Measurements from ENCODE around the gene DIP2A. TPM values are rescaled to one million over a fixed set of nuclear protein-coding genes. Genes with fewer than 3 reads are reported as not detected.

DIP2A gene
- total RNA-seq, 1 donor from 2014 or later, result 20.9 TPM

DNA sequence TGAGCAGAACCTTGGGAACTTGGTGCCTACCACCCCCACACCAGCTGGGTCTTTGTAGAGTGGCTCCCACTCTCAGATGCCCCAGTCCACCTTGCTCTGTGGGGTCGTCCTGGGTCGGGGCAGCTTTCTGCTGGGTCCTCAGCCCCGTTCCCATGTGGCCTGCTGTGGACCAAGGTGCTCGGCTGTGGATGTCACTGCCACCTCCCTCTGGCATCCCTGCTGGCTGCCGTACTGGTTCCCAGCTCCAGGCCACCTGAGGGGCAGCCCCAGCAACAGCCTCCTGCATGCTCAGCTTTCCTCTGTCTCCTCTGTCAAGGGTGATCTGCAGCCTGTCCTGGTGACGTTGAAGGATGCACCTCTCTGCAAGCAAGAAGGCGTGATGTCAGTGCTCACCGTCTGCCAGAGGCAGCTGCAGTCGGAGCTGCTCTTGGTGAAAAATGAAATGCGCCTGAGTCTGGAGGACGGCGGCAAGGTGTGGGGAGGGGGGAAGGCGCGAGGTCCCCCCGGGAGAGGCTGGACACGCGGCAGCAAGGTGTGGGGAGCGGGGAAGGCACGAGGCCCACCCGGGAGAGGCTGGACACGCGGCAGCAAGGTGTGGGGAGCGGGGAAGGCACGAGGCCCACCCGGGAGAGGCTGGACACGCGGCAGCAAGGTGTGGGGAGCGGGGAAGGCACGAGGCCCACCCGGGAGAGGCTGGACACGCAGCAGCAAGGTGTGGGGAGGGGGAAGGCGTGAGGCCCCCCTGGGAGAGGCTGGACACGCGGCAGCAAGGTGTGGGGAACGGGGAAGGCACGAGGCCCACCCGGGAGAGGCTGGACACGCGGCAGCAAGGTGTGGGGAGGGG is 45.9 kb upstream of the DIP2A start:
- no peak overlapping the region for H3K4me3 ChIP-seq (ENCODE audit: low read depth, low read length)
- no peak for DNase-seq (ENCODE audit: low read depth)
- TF ChIP-seq, protein P1, sequence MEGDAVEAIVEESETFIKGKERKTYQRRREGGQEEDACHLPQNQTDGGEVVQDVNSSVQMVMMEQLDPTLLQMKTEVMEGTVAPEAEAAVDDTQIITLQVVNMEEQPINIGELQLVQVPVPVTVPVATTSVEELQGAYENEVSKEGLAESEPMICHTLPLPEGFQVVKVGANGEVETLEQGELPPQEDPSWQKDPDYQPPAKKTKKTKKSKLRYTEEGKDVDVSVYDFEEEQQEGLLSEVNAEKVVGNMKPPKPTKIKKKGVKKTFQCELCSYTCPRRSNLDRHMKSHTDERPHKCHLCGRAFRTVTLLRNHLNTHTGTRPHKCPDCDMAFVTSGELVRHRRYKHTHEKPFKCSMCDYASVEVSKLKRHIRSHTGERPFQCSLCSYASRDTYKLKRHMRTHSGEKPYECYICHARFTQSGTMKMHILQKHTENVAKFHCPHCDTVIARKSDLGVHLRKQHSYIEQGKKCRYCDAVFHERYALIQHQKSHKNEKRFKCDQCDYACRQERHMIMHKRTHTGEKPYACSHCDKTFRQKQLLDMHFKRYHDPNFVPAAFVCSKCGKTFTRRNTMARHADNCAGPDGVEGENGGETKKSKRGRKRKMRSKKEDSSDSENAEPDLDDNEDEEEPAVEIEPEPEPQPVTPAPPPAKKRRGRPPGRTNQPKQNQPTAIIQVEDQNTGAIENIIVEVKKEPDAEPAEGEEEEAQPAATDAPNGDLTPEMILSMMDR (conservative IDR thresholded peaks at IDR 0.05; ENCODE audit: low read depth, low read length), result no peak

DNA sequence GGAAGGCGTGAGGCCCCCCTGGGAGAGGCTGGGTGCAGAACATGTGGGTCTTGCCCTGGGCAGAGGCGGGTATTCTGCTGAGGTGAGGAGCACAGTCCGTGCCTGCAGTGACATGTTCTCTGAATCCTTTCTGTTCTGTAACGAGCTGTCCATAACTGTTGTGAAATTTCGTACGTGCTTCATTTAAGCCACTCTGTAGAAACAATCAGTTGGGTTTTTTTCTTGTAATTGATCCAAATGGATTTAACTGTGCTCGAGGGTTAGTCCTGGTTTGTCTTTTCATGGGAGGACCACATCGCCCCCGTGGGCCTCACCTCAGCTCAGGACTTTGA is 45.4 kb upstream of the DIP2A start:
- no peak for DNase-seq (ENCODE audit: low read depth)
- H3K4me3 ChIP-seq (ENCODE audit: low read depth, low read length), result no peak overlapping the region
- TF ChIP-seq, protein P1 (conservative IDR thresholded peaks at IDR 0.05; ENCODE audit: low read depth, low read length), result no peak

DNA sequence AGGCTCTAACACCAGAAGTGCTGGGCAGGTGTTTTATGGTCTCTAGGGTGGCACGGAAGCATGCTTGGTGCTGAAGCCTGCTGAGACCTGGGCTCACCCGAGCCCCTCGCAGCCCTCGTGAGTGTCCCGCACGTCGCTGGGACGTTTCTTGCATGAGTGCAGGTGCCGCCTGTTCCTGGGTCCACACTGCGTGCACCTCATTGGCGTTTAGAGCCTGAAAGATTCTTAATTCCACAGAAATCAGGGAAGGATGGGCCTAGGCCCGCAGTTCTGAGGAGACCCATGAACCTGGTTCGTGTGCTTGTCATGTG is 43.8 kb upstream of the DIP2A start:
- no peak overlapping the region for H3K4me3 ChIP-seq (ENCODE audit: low read depth, low read length)
- DNase-seq (ENCODE audit: low read depth), result no peak
- TF ChIP-seq, protein P1 (conservative IDR thresholded peaks at IDR 0.05; ENCODE audit: low read depth, low read length), result no peak

DNA sequence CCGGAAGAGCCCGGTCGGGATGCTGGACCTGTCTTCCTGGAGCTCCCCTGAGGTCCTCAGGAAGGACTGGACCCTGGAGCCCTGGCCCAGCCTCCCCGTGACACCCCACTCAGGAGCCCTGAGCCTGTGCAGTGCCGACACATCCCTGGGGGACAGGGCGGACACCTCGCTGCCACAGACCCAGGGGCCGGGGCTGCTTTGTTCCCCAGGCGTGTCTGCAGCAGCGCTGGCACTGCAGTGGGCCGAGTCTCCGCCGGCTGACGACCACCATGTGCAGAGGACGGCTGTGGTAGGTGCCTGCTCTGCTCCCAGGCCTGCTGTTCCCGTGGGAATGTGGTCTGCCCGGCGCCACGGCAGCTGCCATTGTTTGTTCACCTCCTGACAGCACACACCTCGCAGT is 42.1 kb upstream of the DIP2A start:
- no peak for DNase-seq (ENCODE audit: low read depth)
- H3K4me3 ChIP-seq (ENCODE audit: low read depth, low read length), result no peak overlapping the region
- TF ChIP-seq, protein P1 (conservative IDR thresholded peaks at IDR 0.05; ENCODE audit: low read depth, low read length), result no peak

DNA sequence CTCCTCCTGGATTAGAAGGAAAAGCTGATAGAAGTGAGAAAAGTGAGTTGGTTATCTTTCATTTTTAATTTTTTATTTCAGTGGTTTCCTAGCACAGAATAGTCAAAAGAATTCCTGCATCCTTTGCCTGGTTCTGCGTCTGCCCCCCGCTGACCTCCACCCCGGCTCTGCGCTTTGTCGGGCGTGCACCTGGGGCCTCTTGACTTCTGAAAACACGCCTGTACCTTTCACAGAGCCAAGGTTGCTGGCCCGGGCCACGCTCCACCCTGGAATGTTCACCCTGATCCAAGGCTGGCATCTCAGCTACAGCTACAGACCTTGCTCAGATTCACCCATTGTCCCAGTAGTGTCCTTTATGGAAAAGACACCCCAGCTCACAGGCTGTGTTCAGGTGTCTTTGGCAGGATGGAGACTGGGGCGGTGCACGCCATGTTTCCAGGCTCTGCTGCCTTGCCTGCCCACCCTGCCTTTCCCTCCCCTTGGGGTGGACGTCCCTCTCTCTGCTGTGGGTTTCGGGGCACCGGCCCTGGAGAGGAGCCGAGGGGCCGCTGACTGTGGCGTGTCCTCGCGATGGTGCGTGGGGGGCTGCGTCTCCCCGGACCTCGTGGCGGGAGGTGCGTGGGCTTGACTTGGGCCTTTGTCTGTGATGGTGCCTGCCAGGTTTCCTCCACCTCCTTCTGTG is 40.3 kb upstream of the DIP2A start:
- no peak for DNase-seq (ENCODE audit: low read depth)
- TF ChIP-seq, protein P1 (conservative IDR thresholded peaks at IDR 0.05; ENCODE audit: low read depth, low read length), result no peak
- H3K4me3 ChIP-seq (ENCODE audit: low read depth, low read length), result no peak overlapping the region

DNA sequence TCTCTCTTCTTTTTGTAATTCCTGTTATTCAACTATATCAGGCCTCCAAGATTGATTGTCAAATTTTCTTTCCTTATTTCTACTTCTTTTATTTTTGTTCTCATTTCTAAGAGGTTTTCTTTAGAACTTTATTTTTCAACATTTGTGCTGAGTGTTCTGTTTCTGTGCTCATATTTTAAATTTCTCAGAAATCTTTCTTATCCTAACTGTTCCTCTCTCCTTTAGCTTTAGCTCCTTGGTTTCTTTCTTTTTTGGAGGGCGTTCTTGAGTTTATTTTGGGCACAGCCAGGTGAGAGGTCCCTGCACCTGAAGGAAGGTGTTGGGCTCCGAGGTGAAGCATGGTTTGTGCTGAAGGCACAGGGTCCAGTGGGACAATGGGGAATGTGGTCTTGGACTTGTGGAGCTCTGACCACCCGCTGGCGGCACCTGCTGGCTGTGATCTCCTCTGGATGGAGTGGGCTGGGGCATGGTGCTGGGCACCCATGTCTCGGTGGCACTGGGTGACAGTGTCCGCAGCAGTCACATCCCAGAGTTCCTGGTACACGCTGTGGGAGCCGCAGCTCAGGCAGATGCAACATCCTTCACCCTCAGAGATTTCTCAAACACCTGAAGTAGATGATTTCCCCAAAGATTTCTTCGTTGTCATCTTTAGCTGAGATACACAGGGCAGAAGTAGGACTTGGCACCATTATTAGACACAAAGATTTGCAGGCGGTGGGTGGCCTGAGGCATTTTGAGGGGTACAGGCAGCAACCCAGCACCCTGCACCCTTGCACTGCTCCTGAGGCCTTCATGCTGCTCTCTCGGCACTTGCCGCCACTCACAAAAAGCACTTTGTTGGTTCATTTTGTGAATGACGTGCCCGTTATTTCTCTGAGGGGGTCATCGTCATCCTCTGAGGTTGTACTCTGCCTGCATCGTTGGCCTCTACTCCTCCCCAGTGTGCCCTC is 38.2 kb upstream of the DIP2A start:
- H3K4me3 ChIP-seq (ENCODE audit: low read depth, low read length), result no peak overlapping the region
- DNase-seq (ENCODE audit: low read depth), result no peak
- TF ChIP-seq, protein P1 (conservative IDR thresholded peaks at IDR 0.05; ENCODE audit: low read depth, low read length), result no peak
